ENCODE measurements around the gene DLG2.

The DLG2 gene

GRCh38 chr11:83510530-83511460 is 2116.3 kb downstream of the DLG2 start:
- TF ChIP-seq EZH2phosphoT487 (IDR thresholded peaks at IDR 0.05; ENCODE audit: borderline replicate concordance, low read length) = no peak
- TF ChIP-seq, protein P1, sequence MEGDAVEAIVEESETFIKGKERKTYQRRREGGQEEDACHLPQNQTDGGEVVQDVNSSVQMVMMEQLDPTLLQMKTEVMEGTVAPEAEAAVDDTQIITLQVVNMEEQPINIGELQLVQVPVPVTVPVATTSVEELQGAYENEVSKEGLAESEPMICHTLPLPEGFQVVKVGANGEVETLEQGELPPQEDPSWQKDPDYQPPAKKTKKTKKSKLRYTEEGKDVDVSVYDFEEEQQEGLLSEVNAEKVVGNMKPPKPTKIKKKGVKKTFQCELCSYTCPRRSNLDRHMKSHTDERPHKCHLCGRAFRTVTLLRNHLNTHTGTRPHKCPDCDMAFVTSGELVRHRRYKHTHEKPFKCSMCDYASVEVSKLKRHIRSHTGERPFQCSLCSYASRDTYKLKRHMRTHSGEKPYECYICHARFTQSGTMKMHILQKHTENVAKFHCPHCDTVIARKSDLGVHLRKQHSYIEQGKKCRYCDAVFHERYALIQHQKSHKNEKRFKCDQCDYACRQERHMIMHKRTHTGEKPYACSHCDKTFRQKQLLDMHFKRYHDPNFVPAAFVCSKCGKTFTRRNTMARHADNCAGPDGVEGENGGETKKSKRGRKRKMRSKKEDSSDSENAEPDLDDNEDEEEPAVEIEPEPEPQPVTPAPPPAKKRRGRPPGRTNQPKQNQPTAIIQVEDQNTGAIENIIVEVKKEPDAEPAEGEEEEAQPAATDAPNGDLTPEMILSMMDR (IDR thresholded peaks at IDR 0.05; ENCODE audit: low read depth, low read length, poor library complexity, severe bottlenecking) = no peak
- H3K9me2 ChIP-seq (replicated peaks; ENCODE audit: control insufficient read depth, low read length) = no peaks in the 10 kb centered on the region
- H3K79me2 ChIP-seq (ENCODE audit: control insufficient read depth, low read length) = no peaks in the 10 kb centered on the region
- H3K27ac ChIP-seq (ENCODE audit: low read depth, low read length) = no peak overlapping the region
- no peak overlapping the region for H3K4me2 ChIP-seq (ENCODE audit: low read length)
- H3K9me3 ChIP-seq (ENCODE audit: control insufficient read depth, insufficient read depth, low read length) = no peaks in the 10 kb centered on the region
- H3K4me1 ChIP-seq (ENCODE audit: control insufficient read depth, low read length) = no peaks in the 10 kb centered on the region
- H4K20me1 ChIP-seq (ENCODE audit: control insufficient read depth, insufficient read depth, low read depth, low read length) = no peaks in the 10 kb centered on the region
- no peaks in the 10 kb centered on the region for H3F3A ChIP-seq (ENCODE audit: control insufficient read depth, insufficient read depth)
- no peaks in the 10 kb centered on the region for H3K36me3 ChIP-seq (ENCODE audit: control insufficient read depth, low read length)
- H3K4me3 ChIP-seq (ENCODE audit: low read length) = no peak overlapping the region
- H3K27me3 ChIP-seq (ENCODE audit: control insufficient read depth, low read length) = no peaks in the 10 kb centered on the region

DNA sequence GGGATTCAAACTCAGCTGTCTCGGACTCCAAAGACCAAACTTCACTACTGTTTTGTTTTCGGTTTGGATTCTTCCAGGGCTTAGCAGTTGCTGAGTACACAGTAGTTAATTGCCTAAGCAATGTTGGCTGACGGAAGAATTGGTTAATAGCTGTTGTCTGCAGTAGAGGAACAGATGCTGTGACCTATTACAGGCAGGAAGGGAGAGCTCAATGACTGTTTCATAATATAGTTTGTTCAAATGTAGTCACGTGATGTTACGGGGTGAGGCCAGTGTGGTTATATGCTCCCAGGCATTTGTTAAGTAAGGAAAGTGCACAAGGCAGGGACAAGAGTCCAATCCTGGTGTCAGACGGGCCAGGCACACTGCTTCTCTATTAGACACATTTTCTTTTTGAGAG is 2118.3 kb downstream of the DLG2 start:
- Histone ChIP-seq H3K36me3 (ENCODE audit: control insufficient read depth, low read length) (no peaks in the 10 kb centered on the region), H3K4me1 (ENCODE audit: control insufficient read depth, low read length) (no peaks in the 10 kb centered on the region), H4K20me1 (ENCODE audit: control insufficient read depth, insufficient read depth, low read depth, low read length) (no peaks in the 10 kb centered on the region), H3K9me3 (ENCODE audit: control insufficient read depth, insufficient read depth, low read length) (no peaks in the 10 kb centered on the region), H3K79me2 (ENCODE audit: control insufficient read depth, low read length) (no peaks in the 10 kb centered on the region), H3F3A (ENCODE audit: control insufficient read depth, insufficient read depth) (no peaks in the 10 kb centered on the region), H3K27me3 (ENCODE audit: control insufficient read depth, low read length) (no peaks in the 10 kb centered on the region), H3K9me2 (replicated peaks; ENCODE audit: control insufficient read depth, low read length) (no peaks in the 10 kb centered on the region), H3K4me3 (ENCODE audit: low read length) (no peak overlapping the region), H3K27ac (ENCODE audit: low read depth, low read length) (no peak overlapping the region), H3K4me2 (ENCODE audit: low read length) (no peak overlapping the region)
- no peak for TF ChIP-seq EZH2phosphoT487 (IDR thresholded peaks at IDR 0.05; ENCODE audit: borderline replicate concordance, low read length)
- TF ChIP-seq, protein P1 (IDR thresholded peaks at IDR 0.05; ENCODE audit: low read depth, low read length, poor library complexity, severe bottlenecking) = no peak

DNA sequence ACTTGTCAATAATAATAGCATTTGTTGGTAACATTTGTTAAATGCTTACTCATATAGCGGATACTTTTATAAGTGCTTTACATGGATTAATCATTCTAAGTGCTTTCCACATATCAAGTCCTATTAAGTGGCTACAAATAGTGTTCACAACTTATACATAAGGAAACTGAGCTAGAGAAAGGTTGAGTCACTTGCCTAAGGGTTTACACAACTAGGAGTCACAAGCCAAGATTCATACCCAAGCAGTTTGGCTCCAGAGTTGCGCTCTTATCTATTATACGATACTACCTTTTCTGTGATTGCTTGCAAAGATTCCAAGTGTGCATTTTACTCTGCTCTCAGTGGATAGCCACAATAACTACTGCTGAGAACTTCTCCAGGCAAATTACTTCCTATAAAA is 2125.1 kb downstream of the DLG2 start:
- Histone ChIP-seq H3K27ac (ENCODE audit: low read depth, low read length) (no peak overlapping the region), H3K9me2 (replicated peaks; ENCODE audit: control insufficient read depth, low read length) (no peaks in the 10 kb centered on the region), H3K79me2 (ENCODE audit: control insufficient read depth, low read length) (no peaks in the 10 kb centered on the region), H3K4me3 (ENCODE audit: low read length) (no peak overlapping the region), H3K4me1 (ENCODE audit: control insufficient read depth, low read length) (no peaks in the 10 kb centered on the region), H3K36me3 (ENCODE audit: control insufficient read depth, low read length) (no peaks in the 10 kb centered on the region), H3K9me3 (ENCODE audit: control insufficient read depth, insufficient read depth, low read length) (no peaks in the 10 kb centered on the region), H3K27me3 (ENCODE audit: control insufficient read depth, low read length) (no peaks in the 10 kb centered on the region), H3K4me2 (ENCODE audit: low read length) (no peak overlapping the region), H4K20me1 (ENCODE audit: control insufficient read depth, insufficient read depth, low read depth, low read length) (no peaks in the 10 kb centered on the region), H3F3A (ENCODE audit: control insufficient read depth, insufficient read depth) (no peaks in the 10 kb centered on the region)
- TF ChIP-seq EZH2phosphoT487 (IDR thresholded peaks at IDR 0.05; ENCODE audit: borderline replicate concordance, low read length) = no peak
- TF ChIP-seq, protein P1 (IDR thresholded peaks at IDR 0.05; ENCODE audit: low read depth, low read length, poor library complexity, severe bottlenecking) = no peak

Data from DOHH2 (cell line).